IPS-15b (cell line): Measurements from ENCODE around the gene MCTP1.

Experiments used
- H3K27me3 ChIP-seq: one replicate; pipeline ENCODE4 v1.6.1; 2013; ENCODE audit warnings: low read length; ENCODE audit not compliant: control insufficient read depth, insufficient read depth
- H3K36me3 ChIP-seq: one replicate; pipeline ENCODE4 v1.6.1; 2013; ENCODE audit warnings: low read length; ENCODE audit not compliant: control insufficient read depth, insufficient read depth
- H3K4me1 ChIP-seq: one replicate; pipeline ENCODE4 v1.6.1; 2013; ENCODE audit warnings: mild to moderate bottlenecking, low read length; ENCODE audit not compliant: control insufficient read depth, insufficient read depth
- H3K4me3 ChIP-seq: one replicate; pipeline ENCODE4 v1.5.1; 2013; ENCODE audit warnings: low read depth, low read length
- H3K9ac ChIP-seq: one replicate; pipeline ENCODE4 v1.6.1; 2013; ENCODE audit warnings: low read depth, mild to moderate bottlenecking, low read length
- H3K9me3 ChIP-seq: one replicate; pipeline ENCODE4 v1.6.1; 2013; ENCODE audit warnings: mild to moderate bottlenecking, low read length; ENCODE audit not compliant: control insufficient read depth, insufficient read depth

Gene MCTP1

DNA sequence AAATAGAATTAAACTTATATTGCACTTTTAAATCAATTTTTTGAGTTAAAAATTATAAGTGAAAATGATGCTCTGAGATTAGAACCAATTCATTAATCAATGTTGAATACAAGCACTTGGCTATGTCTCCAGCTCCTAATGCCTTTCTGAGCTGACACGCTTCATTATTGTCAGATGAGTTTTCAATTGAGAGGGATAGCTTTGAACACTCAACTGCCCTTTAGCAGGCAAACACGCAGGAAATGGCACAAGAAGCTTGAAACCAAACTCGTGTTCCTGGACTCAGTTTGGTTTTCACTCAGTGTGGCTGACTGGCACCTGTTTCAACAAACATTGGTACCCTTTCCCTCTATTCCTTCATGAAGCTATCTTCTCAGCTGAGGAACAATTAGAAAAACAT is 109.8 kb downstream of the MCTP1 start:
- Histone ChIP-seq H3K36me3 (no peaks in the 10 kb centered on the region), H3K27me3 (no peaks in the 10 kb centered on the region), H3K9me3 (no peaks in the 10 kb centered on the region), H3K4me1 (peaks cover 35% of the 10 kb centered on the region), H3K9ac (no peak overlapping the region), H3K4me3 (no peak overlapping the region)

DNA sequence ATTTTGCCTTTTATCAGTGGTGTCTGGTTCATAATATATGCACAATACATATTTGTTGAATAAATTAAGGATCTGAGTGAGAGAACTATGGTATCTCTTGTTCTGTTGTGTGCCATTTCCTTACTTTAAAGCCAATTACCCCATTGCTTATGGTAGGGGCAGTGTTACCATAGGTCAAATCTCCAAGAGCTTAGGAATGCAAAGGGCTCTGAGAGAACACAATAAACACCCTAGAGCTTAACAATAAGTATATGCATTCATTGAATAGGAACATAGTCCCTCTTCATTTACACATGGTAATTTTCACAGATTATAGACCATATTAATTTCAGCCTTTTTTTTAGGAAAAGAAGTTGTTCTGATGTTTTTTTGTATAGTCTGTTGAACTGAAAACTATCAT is 112.2 kb downstream of the MCTP1 start:
- Histone ChIP-seq H3K4me1 (peaks cover 30% of the 10 kb centered on the region), H3K36me3 (no peaks in the 10 kb centered on the region), H3K9ac (no peak overlapping the region), H3K9me3 (no peaks in the 10 kb centered on the region), H3K4me3 (no peak overlapping the region), H3K27me3 (no peaks in the 10 kb centered on the region)

DNA sequence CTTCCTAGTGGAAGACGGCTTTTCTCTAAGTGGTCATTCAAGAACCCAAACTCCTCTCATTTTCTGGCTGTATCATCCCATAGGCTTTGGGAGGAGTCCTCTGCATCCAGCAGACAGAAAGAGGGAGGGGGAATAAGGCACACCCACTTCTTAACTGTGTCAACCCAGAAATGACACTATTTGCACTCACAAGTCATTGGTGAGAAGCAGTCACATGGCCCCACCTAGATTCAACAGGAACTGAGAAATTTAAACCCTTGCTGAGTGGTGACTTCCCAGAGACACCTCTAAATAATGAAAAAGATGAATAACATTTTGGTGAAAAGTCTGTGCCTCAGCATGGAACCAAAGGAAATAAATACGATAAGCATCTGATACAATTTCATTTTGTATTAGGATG is 120.0 kb downstream of the MCTP1 start:
- H3K9ac ChIP-seq: no peak overlapping the region
- H3K4me3 ChIP-seq: no peak overlapping the region
- H3K4me1 ChIP-seq: no peaks in the 10 kb centered on the region
- no peaks in the 10 kb centered on the region for H3K27me3 ChIP-seq
- H3K36me3 ChIP-seq: no peaks in the 10 kb centered on the region
- no peaks in the 10 kb centered on the region for H3K9me3 ChIP-seq

DNA sequence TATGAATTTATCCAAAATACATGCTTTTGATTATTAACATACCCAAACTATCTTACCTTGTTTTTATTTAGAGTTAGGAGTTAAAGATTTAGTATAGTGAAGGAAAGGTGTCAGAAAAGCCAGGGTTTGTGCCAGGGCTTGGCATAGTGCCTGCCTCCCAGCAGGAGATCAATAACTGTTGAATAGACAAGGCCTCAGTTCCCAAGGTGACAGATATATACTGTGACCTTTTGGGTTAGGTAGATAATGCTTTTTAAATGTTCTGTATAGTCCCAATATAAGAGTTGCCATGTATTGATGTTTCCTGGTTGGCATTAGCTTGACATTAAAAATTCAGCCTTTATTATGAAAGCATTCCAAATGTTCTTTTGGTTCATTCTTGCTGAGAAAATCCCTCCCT is 121.8 kb downstream of the MCTP1 start:
- H3K9ac ChIP-seq: no peak overlapping the region
- H3K9me3 ChIP-seq: no peaks in the 10 kb centered on the region
- no peaks in the 10 kb centered on the region for H3K27me3 ChIP-seq
- H3K4me1 ChIP-seq: no peaks in the 10 kb centered on the region
- no peaks in the 10 kb centered on the region for H3K36me3 ChIP-seq
- H3K4me3 ChIP-seq: no peak overlapping the region

DNA sequence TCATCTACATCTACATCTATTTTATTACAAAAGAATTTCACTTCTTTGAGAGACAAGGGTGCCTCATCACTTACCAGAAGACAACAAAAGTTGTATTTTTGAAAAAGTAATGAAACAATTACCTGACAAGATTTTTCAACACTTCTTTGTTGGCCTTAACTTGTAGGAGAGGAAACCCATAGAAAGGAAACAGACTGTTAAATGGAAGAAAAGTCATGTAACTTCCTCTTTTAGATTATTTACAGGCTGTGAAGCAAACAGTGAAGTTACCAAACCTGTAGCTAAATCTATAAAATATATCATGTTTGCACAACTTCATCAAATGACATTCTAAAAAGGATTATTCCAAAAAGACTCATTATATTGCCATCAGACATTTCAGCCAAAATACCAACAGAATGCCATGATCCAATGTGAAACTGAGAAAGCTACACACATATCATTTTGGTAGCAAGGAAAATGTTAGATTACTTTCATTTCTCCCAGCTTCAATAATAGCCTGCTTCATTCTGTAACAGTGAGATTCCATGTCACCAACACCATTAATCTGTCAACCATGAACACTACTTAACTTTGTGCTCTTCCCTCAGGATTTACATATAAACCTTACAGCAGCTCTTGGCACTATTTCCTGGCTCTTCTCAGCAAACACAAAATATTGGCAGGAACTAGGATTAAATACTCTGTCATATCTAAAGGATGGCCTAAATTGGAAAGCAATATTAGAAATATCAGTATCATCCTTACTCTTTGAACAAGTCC is 122.5 kb downstream of the MCTP1 start:
- Histone ChIP-seq H3K9me3 (no peaks in the 10 kb centered on the region), H3K4me3 (no peak overlapping the region), H3K36me3 (no peaks in the 10 kb centered on the region), H3K9ac (no peak overlapping the region), H3K27me3 (no peaks in the 10 kb centered on the region), H3K4me1 (no peaks in the 10 kb centered on the region)

DNA sequence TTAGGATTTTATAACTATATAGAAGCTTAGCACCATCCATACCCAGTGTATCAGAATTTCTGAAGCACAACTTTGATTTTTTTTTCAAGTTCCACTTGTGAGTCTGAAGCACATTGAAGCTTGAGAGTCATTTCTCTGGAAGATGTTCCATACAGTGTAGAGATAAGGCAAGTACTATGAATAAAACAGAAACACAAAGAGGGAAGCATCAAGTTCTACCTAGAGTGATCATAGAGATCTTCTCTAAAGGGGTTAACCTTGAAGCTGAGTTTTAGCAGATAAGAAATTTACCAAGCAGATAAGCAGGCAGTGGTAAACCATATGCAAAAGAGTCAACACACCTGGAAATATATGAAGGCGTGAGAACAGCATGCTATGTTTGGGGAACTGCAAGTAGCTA is 125.3 kb downstream of the MCTP1 start:
- H3K4me1 ChIP-seq: no peaks in the 10 kb centered on the region
- no peaks in the 10 kb centered on the region for H3K36me3 ChIP-seq
- H3K4me3 ChIP-seq: no peak overlapping the region
- H3K27me3 ChIP-seq: no peaks in the 10 kb centered on the region
- no peaks in the 10 kb centered on the region for H3K9me3 ChIP-seq
- no peak overlapping the region for H3K9ac ChIP-seq

DNA sequence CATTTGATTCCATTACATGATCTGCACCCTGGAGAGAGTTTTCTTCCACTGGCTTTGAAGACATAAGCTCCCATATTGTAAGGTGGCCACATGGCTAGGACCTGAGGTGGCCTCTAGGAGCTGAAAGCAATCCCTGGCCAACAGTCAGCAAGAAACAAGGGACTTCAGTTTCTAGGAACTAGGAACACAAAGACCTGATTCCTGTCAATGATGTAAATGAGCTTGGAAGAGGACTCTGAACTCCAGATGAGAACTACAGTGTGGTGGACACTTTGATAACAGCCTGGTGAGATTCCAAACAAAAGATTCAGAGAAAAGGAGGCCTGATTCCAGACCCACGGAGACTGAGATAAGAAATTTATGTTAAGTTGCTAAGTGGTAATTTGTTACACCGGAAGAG is 129.0 kb downstream of the MCTP1 start:
- Histone ChIP-seq H3K9me3 (no peaks in the 10 kb centered on the region), H3K27me3 (no peaks in the 10 kb centered on the region), H3K4me1 (no peaks in the 10 kb centered on the region), H3K9ac (no peak overlapping the region), H3K4me3 (no peak overlapping the region), H3K36me3 (no peaks in the 10 kb centered on the region)

DNA sequence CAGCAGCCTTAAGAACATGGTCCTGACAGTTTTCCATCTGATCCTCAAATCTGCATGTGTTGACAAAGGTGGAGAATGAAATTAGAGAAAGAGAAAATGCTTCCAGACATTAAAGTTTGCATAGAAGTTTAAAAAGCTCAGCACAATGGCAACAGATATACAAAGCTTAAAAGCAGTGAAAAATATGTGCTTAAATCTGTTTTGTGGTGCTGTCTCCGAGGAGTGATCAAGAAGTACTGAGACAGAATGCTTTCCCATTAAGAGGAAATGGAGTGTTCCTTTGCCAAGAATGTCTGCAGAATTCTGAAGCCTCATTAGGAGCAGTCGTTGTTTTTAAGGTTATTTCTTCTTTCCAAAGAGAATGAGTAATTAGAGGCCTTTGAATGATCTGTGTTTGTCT is 131.4 kb downstream of the MCTP1 start:
- H3K9ac ChIP-seq: no peak overlapping the region
- no peaks in the 10 kb centered on the region for H3K9me3 ChIP-seq
- H3K27me3 ChIP-seq: no peaks in the 10 kb centered on the region
- no peak overlapping the region for H3K4me3 ChIP-seq
- H3K4me1 ChIP-seq: no peaks in the 10 kb centered on the region
- no peaks in the 10 kb centered on the region for H3K36me3 ChIP-seq

DNA sequence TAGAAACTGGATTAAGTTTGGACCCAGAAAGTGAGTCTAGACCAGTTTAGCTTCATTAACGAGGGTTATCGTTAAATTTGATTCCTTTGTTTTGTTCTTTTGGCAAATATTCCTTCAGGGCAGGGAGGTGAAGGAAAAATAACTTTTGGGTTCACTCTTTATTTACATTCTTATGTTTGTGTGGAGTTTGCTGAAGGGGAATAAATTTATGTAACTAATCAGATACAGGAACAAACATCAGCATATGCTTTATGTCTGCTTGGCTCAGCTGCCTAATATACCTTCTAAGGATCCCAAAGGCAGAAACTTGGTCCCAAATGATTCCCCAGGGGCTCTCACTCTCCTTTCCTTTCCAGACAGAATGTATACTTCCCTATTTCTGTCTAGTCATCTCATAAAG is 132.4 kb downstream of the MCTP1 start:
- H3K9ac ChIP-seq: no peak overlapping the region
- H3K36me3 ChIP-seq: peaks cover 4% of the 10 kb centered on the region
- no peak overlapping the region for H3K4me3 ChIP-seq
- H3K27me3 ChIP-seq: no peaks in the 10 kb centered on the region
- no peaks in the 10 kb centered on the region for H3K9me3 ChIP-seq
- H3K4me1 ChIP-seq: no peaks in the 10 kb centered on the region

DNA sequence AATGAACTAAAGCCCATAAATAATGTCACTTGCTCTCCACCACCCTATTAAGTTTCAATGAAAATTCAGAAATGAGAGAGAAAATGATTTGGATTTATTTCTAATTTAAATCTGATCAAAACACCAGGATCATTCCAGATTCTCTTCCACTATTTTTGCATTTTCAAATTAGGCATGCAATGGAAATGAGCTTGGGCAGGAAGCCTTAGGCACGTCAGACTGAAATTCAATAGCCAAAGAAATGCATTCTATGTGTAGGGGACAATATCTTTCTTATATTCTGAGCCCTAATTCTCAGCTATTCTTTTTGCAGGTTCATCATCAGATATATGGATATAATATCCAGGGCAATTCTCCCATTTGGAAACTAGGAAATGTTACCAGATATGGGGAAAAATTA is 132.8 kb downstream of the MCTP1 start:
- Histone ChIP-seq H3K4me3 (no peak overlapping the region), H3K4me1 (no peaks in the 10 kb centered on the region), H3K9ac (no peak overlapping the region), H3K27me3 (no peaks in the 10 kb centered on the region), H3K36me3 (peaks cover 4% of the 10 kb centered on the region), H3K9me3 (no peaks in the 10 kb centered on the region)

DNA sequence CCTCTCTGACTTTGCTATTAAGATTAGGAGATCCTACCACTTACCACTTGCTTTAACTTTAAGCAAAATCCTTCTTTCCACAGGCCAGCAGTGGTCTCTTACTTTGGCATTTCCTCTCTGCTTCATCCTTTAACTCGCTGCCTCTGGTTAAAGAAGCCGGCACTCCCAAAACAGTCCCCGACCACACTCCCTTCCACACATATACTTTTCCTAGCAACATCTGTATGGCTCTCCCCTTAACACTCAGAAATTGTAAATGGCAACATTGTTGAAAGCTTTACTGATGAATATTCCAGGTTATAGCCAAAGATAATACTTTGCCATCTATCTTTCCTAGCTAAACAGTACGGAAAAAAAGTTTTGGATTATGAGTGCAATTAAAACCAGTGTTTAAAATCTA is 133.2 kb downstream of the MCTP1 start:
- Histone ChIP-seq H3K36me3 (peaks cover 4% of the 10 kb centered on the region), H3K9ac (no peak overlapping the region), H3K4me3 (no peak overlapping the region), H3K4me1 (no peaks in the 10 kb centered on the region), H3K9me3 (no peaks in the 10 kb centered on the region), H3K27me3 (no peaks in the 10 kb centered on the region)

DNA sequence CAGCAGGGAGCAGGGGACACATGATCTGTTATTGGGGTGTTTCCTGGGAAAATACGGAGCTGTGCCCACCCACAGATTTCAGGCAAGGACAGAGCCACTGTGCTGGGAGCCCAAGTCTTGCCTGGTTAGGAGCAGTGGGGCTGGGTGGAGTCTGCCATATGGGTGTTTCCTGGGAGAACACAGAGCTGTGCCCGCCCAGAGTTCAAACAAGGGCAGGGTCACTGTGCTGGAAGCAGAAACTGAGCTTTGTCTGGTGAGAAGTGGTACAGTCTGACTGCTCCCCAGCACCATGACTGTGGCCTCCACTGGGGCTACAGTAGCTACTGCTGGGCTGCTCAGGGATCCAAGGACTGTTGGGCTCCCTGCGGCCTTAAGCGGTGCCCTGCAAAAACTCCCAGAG is 135.5 kb downstream of the MCTP1 start:
- Histone ChIP-seq H3K36me3 (peaks cover 4% of the 10 kb centered on the region), H3K4me1 (no peaks in the 10 kb centered on the region), H3K9ac (no peak overlapping the region), H3K9me3 (no peaks in the 10 kb centered on the region), H3K27me3 (no peaks in the 10 kb centered on the region), H3K4me3 (no peak overlapping the region)
